ENCODE data around the gene NFKB1.
A peak's percentile ranks its signal among the peaks of the same experiment; 100 is the strongest.

NFKB1 gene

GRCh38 chr4:102501447-102501696, 213 bp downstream of the NFKB1 start:
- DNase-seq, result no peak

DNA sequence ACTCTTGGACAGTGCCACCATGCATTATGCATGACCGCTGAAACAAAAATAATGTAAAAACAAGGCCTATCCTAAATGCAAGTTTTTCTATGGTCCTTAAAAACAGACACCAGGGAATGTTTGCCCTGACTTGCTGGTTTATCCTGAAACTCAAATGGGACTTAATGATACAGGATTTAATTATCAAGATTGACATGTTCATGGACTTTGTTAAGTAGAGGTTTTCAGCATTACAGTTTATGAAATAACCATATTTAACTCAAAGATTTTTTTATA, 1.3 kb downstream of the NFKB1 start:
- no peak for DNase-seq

DNA sequence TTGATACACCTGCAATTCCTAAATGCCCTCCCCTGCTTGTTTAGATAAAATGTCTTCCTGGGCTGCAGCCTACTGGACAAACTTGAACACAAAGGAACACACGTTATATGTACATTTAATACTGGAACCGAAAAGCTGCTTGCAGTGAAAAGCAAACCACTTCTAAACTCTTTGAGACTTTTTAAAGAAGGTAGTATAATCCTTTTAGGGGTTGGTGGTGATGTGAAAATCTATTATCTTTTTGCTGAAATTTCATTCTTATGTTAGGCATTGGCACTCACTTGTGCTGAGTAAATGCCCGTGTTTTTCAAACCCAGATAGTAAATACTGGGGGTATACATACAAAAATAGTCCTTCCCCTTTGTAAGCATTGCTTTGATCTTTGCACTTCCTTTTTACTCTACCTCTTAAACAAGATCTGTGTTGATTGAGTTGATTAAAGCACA, 2.2 kb downstream of the NFKB1 start:
- peak in 1 of 2 donors; percentile 49 for DNase-seq

GRCh38 chr4:102503831-102504786, 3.0 kb downstream of the NFKB1 start:
- DNase-seq, result peak in 1 of 2 donors; percentile 41

DNA sequence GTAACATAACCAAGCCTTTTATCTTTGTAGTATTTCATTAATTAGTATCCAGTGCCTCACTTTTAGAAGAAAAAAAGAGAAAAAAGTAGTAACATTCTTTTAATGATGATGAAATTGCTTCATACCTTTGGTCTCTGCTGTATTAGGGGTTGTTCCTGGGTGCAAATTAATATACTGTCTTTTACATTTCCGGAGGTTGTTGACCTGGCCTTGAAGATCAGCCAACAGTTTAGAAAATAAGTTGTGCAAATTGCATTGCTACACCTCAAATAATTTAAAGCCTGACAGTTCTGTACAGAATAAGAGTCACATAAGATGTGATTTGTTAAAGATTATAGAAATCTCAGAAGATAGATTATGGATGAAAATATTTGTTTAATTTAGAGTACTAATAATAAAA, 3.8 kb downstream of the NFKB1 start:
- DNase-seq, result no peak

- DNase-seq, result no peak
Measured at GRCh38 chr4:102505708-102506107, 4.5 kb downstream of the NFKB1 start.

- no peak for DNase-seq
Measured at GRCh38 chr4:102506523-102506922, 5.4 kb downstream of the NFKB1 start.

DNA sequence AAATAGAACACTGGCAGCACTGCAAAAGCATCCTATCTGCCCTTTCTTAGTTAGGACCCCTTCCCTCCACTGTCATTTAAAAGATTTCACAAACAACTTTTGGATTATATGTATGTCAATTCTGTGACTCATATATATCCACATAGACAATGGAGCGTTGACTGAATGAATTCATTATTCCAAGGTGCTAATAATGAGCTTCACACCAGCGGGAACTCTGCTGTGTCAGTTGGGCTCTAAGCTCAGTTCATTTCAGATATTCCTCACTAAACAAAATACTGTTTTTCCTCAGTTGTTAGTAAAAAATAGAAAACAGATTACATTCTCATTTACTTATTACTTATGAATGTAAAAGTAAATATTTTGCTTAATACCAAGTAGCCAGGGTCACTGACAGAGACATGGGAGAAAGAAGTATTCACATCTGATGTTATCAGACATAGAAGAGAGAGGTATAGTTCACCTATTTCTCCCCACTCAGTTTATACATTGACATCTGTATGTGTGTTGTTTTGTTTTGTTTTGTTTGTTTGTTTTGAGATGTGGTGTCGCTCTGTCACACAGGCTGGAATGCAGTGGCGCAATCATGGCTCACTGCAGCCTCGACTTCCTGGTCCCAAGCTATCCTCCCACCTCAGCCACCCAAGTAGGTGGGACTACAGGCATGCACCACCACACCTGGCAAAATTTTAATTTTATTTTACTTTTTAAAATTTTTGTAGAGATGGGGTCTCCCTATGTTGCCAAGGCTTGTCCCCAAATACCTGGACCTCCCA, 10.9 kb downstream of the NFKB1 start:
- DNase-seq, result no peak

DNA sequence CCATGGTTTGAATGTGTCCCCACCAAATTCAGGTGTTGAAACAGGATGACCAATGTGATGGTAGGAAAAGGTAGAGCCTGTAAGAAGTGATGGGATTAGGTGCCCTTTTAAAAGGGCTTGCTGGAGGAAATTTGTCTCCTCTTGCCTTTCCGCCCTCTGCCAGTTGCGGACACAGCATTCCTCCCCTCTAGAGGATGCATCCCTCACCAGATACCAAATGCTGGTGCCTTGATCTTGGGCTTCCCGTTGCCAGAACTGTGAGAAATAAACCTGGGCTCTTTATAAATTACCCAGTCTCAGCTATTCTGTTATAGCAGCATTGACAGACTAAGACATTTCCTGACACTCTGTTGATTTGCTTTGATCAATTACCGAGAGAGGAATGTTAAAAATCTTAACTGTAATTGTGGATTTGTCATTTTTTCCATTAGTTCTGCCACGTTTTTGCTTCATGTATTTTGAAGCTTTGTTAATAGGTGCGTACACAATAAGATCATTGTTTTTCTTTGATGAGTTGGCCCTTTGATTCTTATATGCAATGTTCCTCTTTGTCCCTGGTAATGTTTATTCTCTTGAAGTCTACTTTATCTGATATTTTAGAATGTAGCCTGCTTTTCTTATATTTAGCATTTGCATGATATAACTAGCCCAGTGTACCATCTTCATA, 13.3 kb downstream of the NFKB1 start:
- no peak for DNase-seq

DNA sequence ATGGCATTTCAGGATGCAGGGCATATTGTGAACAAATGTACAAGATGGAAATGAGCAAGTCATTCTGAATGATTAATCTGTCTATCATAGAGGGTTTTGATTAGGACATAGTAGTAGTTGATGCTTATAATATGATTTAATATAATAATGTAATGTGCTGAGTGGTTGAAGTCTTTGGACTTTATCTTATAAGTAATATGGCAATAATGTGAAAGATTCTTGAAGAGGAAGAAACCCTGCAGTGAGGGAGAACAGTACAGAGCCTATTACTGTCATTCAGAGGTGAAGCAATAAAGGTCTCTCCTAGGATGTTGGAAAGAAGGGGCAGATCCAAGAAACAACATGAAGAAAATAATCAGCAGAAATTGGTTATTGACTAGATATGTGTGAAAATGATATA, 16.6 kb downstream of the NFKB1 start:
- no peak for DNase-seq

GRCh38 chr4:102518703-102519131, 17.6 kb downstream of the NFKB1 start:
- DNase-seq, result peak; percentile 24 to 75

DNA sequence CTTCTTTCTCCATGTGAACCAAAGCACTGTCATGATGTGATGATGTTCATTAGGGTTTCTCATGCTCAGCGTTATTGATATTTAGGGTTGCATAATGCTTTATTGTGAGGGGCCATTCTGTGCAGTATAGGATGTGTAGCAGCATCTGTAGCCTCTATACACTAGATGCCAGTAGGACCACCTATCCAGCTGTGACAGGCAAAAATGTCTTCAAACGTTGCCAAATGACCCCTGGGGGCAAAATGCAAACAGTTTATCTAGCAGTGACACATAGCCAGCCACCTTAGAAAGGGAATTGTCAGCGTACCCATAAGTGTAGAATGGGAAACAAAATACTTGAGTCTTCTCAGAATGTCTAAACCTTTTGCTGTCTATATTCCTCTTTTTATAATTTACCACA, 18.8 kb downstream of the NFKB1 start:
- DNase-seq, result no peak

- no peak for DNase-seq
Measured at GRCh38 chr4:102521570-102521969, 20.4 kb downstream of the NFKB1 start.

- DNase-seq, result no peak
Measured at GRCh38 chr4:102522031-102522440, 20.9 kb downstream of the NFKB1 start.

GRCh38 chr4:102524691-102525090, 23.5 kb downstream of the NFKB1 start:
- no peak for DNase-seq

DNA sequence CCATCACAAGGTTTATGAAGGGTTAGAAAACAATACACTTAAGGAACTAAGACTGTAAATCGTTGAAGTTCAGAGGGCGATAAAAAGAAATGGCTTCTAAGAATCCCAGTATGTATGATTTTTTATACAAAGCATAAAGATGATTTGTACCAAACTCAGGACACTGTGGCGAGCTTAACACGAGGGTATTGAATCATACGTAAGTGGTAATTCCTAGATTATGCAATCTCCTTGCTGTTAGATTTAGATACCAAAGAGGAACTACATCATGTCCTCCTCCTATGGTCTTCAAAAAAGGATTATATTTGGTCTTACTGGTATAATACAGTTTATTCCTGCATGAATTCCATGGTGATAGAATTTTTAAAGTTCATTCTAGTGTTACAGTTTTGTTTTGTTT, 23.9 kb downstream of the NFKB1 start:
- no peak for DNase-seq

- DNase-seq, result no peak
Measured at GRCh38 chr4:102525504-102525903, 24.3 kb downstream of the NFKB1 start.

GRCh38 chr4:102526532-102526931, 25.4 kb downstream of the NFKB1 start:
- no peak for DNase-seq

GRCh38 chr4:102527695-102528283, 26.6 kb downstream of the NFKB1 start:
- peak in 1 of 2 donors; percentile 50 for DNase-seq

DNA sequence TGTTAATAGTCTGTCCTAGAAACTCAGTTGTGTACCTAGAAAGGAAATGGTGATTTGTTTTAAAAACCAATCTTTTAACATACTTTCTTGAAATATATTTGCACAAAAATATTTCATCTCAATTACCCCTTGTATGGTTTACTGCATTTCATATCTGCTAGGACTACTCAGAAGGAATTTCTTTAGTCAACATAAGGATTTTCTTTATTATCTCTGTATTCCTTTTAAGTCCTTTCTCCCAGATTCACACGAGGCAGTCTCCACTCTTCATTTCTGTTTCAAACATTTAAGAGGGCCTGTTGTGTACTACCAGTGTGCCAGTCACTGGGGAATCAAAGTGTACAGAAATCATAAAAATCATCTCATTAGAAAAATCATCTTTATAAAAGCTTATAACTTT, 28.8 kb downstream of the NFKB1 start:
- DNase-seq, result no peak

- no peak for DNase-seq
Measured at GRCh38 chr4:102530986-102531385, 29.8 kb downstream of the NFKB1 start.

DNA sequence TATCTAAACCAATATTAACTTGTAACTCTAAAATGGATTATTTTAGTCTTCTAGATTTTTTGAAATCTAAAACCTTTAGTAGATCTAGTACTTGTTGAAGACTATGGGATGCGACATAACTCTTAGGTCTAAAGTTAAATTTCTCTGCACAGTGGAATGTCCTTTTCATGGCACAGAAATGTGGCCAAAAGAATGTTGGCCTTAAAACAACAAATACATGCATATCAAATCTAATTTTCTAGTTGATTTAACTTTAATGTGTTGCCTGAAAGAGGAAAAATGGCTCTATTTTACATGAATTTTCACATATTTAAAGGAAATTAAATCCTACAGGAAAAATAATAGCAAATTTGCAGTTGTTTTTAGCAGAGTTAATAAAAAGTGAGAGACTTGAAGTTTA, 30.3 kb downstream of the NFKB1 start:
- DNase-seq, result no peak

- no peak for DNase-seq
Measured at GRCh38 chr4:102533348-102533747, 32.2 kb downstream of the NFKB1 start.

Data from CD4-positive, alpha-beta T cell treated with Interleukin-4 for 1 hour (primary cell).